K562 (cell line): ENCODE data around the gene CLASP1. TPM values are rescaled to one million over a fixed set of nuclear protein-coding genes. Genes with fewer than 3 reads are reported as not detected.
A peak's percentile ranks its signal among the peaks of the same experiment; 100 is the strongest.

Experiments
- EGR1 ChIP-seq: fragments of 450-650 bp; conservative IDR thresholded peaks from 2 replicates; pipeline ENCODE4 v1.6.1; 2017; ENCODE audit warnings: mild to moderate bottlenecking
- ETS2 ChIP-seq: IDR thresholded peaks from 2 replicates; pipeline ENCODE4 v1.6.1; 2016; ENCODE audit warnings: borderline replicate concordance, missing genetic modification characterization, mild to moderate bottlenecking, moderate library complexity, missing compliant biosample characterization; ENCODE audit not compliant: poor library complexity, severe bottlenecking
- FOXJ2 ChIP-seq: fragments of 200-800 bp; sonication (Bioruptor generic); IDR thresholded peaks from 2 replicates; pipeline ENCODE4 v1.6.1; 2016; ENCODE audit warnings: missing genetic modification characterization, missing compliant biosample characterization
- GABPB2 ChIP-seq: fragments of 250-450 bp; sonication (Bioruptor Pico); conservative IDR thresholded peaks from 2 replicates; pipeline ENCODE4 v1.5.1; 2021; ENCODE audit warnings: mild to moderate bottlenecking
- KLF16 ChIP-seq: IDR thresholded peaks from 2 replicates; pipeline ENCODE4 v1.6.1; 2016; ENCODE audit warnings: antibody characterized with exemption
- NCOR1 ChIP-seq: fragments of 450-650 bp; IDR thresholded peaks from 2 replicates; pipeline ENCODE4 v1.6.1; 2016; ENCODE audit warnings: mild to moderate bottlenecking, moderate library complexity
- POLR2G ChIP-seq: fragments of 200-400 bp; formaldehyde crosslinking; IDR thresholded peaks from 2 replicates; pipeline ENCODE4 v1.6.1; 2017; ENCODE audit warnings: low read depth, mild to moderate bottlenecking, antibody characterized with exemption, low read length, moderate library complexity
- SMAD4 ChIP-seq: fragments of 250-450 bp; sonication (Bioruptor Pico); conservative IDR thresholded peaks from 2 replicates; pipeline ENCODE4 v1.8.0; 2021; ENCODE audit warnings: inconsistent platforms, mild to moderate bottlenecking, moderate library complexity
- TEAD4 ChIP-seq, 2 experiments: sonication (generic) in 1 of 2; formaldehyde crosslinking in 1 of 2; IDR thresholded peaks; 2 replicates each; pipeline versions ENCODE4 v1.6.1 to v1.8.0; 2012 to 2022; ENCODE audit warnings: borderline replicate concordance in 1 of 2, inconsistent platforms in 1 of 2, low read length in 1 of 2, mild to moderate bottlenecking in 1 of 2, missing genetic modification reagents in 1 of 2
- ZBED1 ChIP-seq: IDR thresholded peaks from 2 replicates; pipeline ENCODE4 v1.6.1; 2014
- ZNF830 ChIP-seq: fragments of 250-450 bp; sonication (Bioruptor Pico); IDR thresholded peaks from 2 replicates; pipeline ENCODE4 v1.5.0; 2021; ENCODE audit warnings: mild to moderate bottlenecking
- polyA plus RNA-seq, 8 experiments: library from polyadenylated mRNA; depleted of rRNA in 4 of 8; stranded (reverse) in 5 of 8; unstranded in 3 of 8; fragments of >200 nt; fragmentation: Nextera tagmentation in 2 of 8; fragmentation: Illumina TruSeq in 1 of 8; extraction: Ambion mirVana in 2 of 8; extraction: Trizol in 1 of 8; gene quantifications; 2 replicates each; pipeline versions ENCODE4 v1.2.1 to v1.2.3, GENCODE V29; 2011 to 2014; ENCODE audit warnings: inconsistent platforms in 1 of 8, missing spikeins in 1 of 8
- total RNA-seq, 7 experiments: library from RNA; depleted of rRNA in 6 of 7; stranded (reverse); fragments of >200 nt in 6 of 7; fragmentation: Illumina TruSeq in 2 of 7; extraction: Trizol in 2 of 7; gene quantifications; 2 replicates each; pipeline versions ENCODE4 v1.2.1 to v1.2.3, GENCODE V29; 2011 to 2021; ENCODE audit warnings: low replicate concordance in 1 of 7
- TF ChIP-seq, protein P1 (sequence below), 2 experiments: fragments of 450-650 bp; formaldehyde crosslinking in 1 of 2; IDR thresholded peaks; 2 replicates each; pipeline versions ENCODE4 v1.4.0 to v1.6.1; 2014 to 2020; ENCODE audit warnings: mild to moderate bottlenecking in 2 of 2, borderline replicate concordance in 1 of 2, low read depth in 1 of 2
- TF ChIP-seq, protein P2 (sequence below), 2 experiments: fragments of 450-650 bp; conservative IDR thresholded peaks; 2 replicates each; pipeline ENCODE4 v1.6.1; 2017; ENCODE audit warnings: mild to moderate bottlenecking in 2 of 2, moderate library complexity in 2 of 2
- TF ChIP-seq, protein P3 (sequence below): IDR thresholded peaks from 2 replicates; pipeline ENCODE4 v1.6.1; 2014; ENCODE audit warnings: antibody characterized with exemption
- TF ChIP-seq, protein P4 (sequence below): sonication (generic); formaldehyde crosslinking; IDR thresholded peaks from 2 replicates; pipeline ENCODE4 v1.8.0; 2022; ENCODE audit warnings: missing genetic modification reagents, mild to moderate bottlenecking, moderate library complexity, borderline replicate concordance

CLASP1 gene
- total and polyA plus RNA-seq, 9 of the 15 experiments (the other 6 are each of a cell fraction or from before 2014, with no cell fraction given): 1.7 to 40.3 (median 20.7) TPM

DNA sequence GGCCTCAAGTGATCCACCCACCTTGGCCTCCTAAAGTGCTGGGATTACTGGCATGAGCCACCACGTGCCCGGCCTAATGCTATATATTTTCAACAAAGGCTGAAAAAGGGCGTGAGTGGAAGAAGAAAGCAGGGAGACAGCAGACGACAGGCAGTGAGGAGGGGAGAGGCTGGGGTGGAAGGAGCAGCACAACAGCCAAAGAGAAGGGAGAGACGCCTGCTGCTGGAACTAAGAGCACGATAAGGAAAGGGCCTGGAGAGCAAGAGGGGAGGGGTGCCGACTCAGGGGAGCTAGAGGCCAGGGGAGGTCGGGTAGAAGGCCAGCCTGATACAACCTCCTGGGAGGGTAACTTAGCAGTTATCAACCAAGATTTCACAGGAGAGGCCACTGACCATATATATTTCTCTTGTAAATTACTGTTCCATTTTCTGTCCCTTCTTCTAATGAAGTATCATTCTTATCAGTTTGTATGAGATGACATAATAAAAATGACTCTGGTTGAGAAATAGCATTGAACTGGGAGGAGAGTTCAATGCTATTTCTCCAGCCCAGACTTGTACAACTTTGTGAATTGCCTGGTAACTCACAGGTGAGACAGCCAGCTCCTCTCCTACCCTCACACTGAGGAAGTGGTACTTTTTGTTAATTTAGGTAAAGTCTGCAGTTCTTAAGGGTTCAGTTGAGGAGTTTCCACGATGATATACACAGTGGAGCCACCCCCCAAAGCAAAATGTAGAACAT lies 124.4 kb downstream of the CLASP1 start (continued):
- TF ChIP-seq, protein P1, sequence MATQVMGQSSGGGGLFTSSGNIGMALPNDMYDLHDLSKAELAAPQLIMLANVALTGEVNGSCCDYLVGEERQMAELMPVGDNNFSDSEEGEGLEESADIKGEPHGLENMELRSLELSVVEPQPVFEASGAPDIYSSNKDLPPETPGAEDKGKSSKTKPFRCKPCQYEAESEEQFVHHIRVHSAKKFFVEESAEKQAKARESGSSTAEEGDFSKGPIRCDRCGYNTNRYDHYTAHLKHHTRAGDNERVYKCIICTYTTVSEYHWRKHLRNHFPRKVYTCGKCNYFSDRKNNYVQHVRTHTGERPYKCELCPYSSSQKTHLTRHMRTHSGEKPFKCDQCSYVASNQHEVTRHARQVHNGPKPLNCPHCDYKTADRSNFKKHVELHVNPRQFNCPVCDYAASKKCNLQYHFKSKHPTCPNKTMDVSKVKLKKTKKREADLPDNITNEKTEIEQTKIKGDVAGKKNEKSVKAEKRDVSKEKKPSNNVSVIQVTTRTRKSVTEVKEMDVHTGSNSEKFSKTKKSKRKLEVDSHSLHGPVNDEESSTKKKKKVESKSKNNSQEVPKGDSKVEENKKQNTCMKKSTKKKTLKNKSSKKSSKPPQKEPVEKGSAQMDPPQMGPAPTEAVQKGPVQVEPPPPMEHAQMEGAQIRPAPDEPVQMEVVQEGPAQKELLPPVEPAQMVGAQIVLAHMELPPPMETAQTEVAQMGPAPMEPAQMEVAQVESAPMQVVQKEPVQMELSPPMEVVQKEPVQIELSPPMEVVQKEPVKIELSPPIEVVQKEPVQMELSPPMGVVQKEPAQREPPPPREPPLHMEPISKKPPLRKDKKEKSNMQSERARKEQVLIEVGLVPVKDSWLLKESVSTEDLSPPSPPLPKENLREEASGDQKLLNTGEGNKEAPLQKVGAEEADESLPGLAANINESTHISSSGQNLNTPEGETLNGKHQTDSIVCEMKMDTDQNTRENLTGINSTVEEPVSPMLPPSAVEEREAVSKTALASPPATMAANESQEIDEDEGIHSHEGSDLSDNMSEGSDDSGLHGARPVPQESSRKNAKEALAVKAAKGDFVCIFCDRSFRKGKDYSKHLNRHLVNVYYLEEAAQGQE (IDR thresholded peaks at IDR 0.05; ENCODE audit: borderline replicate concordance): no peak
- TF ChIP-seq, protein P1 (CRISPR knock-in tag; IDR thresholded peaks at IDR 0.05; ENCODE audit: low read depth): no peak
- TF ChIP-seq GABPB2: no peak
- no peak for TF ChIP-seq ZBED1
- TF ChIP-seq NCOR1: peak; percentile 41; the same call in 1 of the 2 replicates
- TF ChIP-seq, protein P2, sequence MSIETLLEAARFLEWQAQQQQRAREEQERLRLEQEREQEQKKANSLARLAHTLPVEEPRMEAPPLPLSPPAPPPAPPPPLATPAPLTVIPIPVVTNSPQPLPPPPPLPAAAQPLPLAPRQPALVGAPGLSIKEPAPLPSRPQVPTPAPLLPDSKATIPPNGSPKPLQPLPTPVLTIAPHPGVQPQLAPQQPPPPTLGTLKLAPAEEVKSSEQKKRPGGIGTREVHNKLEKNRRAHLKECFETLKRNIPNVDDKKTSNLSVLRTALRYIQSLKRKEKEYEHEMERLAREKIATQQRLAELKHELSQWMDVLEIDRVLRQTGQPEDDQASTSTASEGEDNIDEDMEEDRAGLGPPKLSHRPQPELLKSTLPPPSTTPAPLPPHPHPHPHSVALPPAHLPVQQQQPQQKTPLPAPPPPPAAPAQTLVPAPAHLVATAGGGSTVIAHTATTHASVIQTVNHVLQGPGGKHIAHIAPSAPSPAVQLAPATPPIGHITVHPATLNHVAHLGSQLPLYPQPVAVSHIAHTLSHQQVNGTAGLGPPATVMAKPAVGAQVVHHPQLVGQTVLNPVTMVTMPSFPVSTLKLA (conservative IDR thresholded peaks at IDR 0.05): peak; percentile 28 to 52; a peak in 2 of 4 replicates
- TF ChIP-seq SMAD4 (CRISPR knock-in tag): peak; percentile 62
- peak; percentile 30 for TF ChIP-seq TEAD4 (IDR thresholded peaks at IDR 0.05; ENCODE audit: low read length)
- no peak for TF ChIP-seq TEAD4 (CRISPR knock-in tag; IDR thresholded peaks at IDR 0.05; ENCODE audit: borderline replicate concordance)
- no peak for TF ChIP-seq FOXJ2 (tag)
- TF ChIP-seq ZNF830 (CRISPR knock-in tag): no peak
- TF ChIP-seq, protein P3, sequence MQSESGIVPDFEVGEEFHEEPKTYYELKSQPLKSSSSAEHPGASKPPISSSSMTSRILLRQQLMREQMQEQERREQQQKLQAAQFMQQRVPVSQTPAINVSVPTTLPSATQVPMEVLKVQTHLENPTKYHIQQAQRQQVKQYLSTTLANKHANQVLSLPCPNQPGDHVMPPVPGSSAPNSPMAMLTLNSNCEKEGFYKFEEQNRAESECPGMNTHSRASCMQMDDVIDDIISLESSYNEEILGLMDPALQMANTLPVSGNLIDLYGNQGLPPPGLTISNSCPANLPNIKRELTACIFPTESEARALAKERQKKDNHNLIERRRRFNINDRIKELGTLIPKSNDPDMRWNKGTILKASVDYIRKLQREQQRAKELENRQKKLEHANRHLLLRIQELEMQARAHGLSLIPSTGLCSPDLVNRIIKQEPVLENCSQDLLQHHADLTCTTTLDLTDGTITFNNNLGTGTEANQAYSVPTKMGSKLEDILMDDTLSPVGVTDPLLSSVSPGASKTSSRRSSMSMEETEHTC: no peak
- no peak for TF ChIP-seq EGR1
- TF ChIP-seq POLR2G: no peak
- no peak for TF ChIP-seq ETS2 (tag)
- TF ChIP-seq KLF16: no peak
- TF ChIP-seq, protein P4, sequence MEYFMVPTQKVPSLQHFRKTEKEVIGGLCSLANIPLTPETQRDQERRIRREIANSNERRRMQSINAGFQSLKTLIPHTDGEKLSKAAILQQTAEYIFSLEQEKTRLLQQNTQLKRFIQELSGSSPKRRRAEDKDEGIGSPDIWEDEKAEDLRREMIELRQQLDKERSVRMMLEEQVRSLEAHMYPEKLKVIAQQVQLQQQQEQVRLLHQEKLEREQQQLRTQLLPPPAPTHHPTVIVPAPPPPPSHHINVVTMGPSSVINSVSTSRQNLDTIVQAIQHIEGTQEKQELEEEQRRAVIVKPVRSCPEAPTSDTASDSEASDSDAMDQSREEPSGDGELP (CRISPR knock-in tag): no peak
